CD4-positive, alpha-beta T cell (primary cell): Measurements from ENCODE around the gene TAOK3. TPM values are rescaled to one million over a fixed set of nuclear protein-coding genes. Genes with fewer than 3 reads are reported as not detected.

ENCODE experiments used
- ATAC-seq: fragments of 200-7000 bp; cut with Tn5 transposase; one replicate; pipeline ENCODE4 v1.10.0; 2022; ENCODE audit warnings: mild to moderate bottlenecking; ENCODE audit not compliant: poor library complexity
- CTCF ChIA-PET: fragments of 350-600 bp; sonication (Branson Sonifier 250); formaldehyde crosslinking; loops from one replicate; lab custom pipeline; 2021; ENCODE audit warnings: antibody characterized with exemption, inconsistent platforms; lab: Charles Lee
- POLR2A ChIA-PET: fragments of 350-600 bp; sonication (Branson Sonifier 250); formaldehyde crosslinking; loops from one replicate; lab custom pipeline; 2021; ENCODE audit warnings: antibody characterized with exemption, inconsistent platforms; lab: Charles Lee
- DNase-seq, 14 experiments: peaks; one replicate each; pipeline ENCODE4 v3.0.0-alpha.2; 2013 to 2020; ENCODE audit warnings: mixed read lengths in 2 of 14
- H3K27ac ChIP-seq, 2 donors: one replicate each; pipeline versions ENCODE4 v1.5.1 to v1.7.0; 2013; ENCODE audit warnings: low read length in 2 of 2, low read depth in 1 of 2, mild to moderate bottlenecking in 1 of 2
- H3K27me3 ChIP-seq, 2 experiments: 1 replicate in 1 of 2; 2 replicates in 1 of 2; pipeline versions ENCODE4 v1.6.1 to v1.7.0; 2013; ENCODE audit warnings: low read length in 2 of 2, control low read depth in 1 of 2, mild to moderate bottlenecking in 1 of 2, moderate library complexity in 1 of 2; ENCODE audit not compliant: insufficient read depth in 2 of 2, control insufficient read depth in 1 of 2
- H3K36me3 ChIP-seq: one replicate; pipeline ENCODE4 v1.6.1; 2013; ENCODE audit warnings: low read length, control low read depth; ENCODE audit not compliant: insufficient read depth
- H3K4me1 ChIP-seq: one replicate; pipeline ENCODE4 v1.6.1; 2013; ENCODE audit warnings: low read length, control low read depth; ENCODE audit not compliant: insufficient read depth
- H3K4me3 ChIP-seq: one replicate; pipeline ENCODE4 v1.5.1; 2013; ENCODE audit warnings: mild to moderate bottlenecking, low read length, moderate library complexity
- H3K9me3 ChIP-seq, 2 experiments: 1 replicate in 1 of 2; 2 replicates in 1 of 2; pipeline versions ENCODE4 v1.6.1 to v1.7.0; 2013; ENCODE audit warnings: low read length in 2 of 2, mild to moderate bottlenecking in 2 of 2, control low read depth in 1 of 2, moderate library complexity in 1 of 2; ENCODE audit not compliant: control insufficient read depth in 1 of 2, insufficient read depth in 1 of 2
- H3K27ac Mint-ChIP-seq: one replicate; pipeline ENCODE4 v1.8.0; 2020; ENCODE audit warnings: mixed read lengths
- H3K27me3 Mint-ChIP-seq: one replicate; pipeline ENCODE4 v1.8.0; 2021; ENCODE audit warnings: mixed read lengths
- H3K36me3 Mint-ChIP-seq: one replicate; pipeline ENCODE4 v1.8.0; 2021; ENCODE audit warnings: low read depth, mixed read lengths
- H3K4me1 Mint-ChIP-seq: one replicate; pipeline ENCODE4 v1.8.0; 2021; ENCODE audit warnings: low read depth, mixed read lengths
- H3K4me3 Mint-ChIP-seq: one replicate; pipeline ENCODE4 v1.8.0; 2020; ENCODE audit warnings: mild to moderate bottlenecking, mixed read lengths
- H3K9me3 Mint-ChIP-seq: one replicate; pipeline ENCODE4 v1.8.0; 2020; ENCODE audit warnings: mixed read lengths
- intact Hi-C, 2 experiments: fragments of 100-400 bp; cut with DNase I in 1 of 2; cut with micrococcal nuclease in 1 of 2; formaldehyde crosslinking; loops; one replicate each; pipeline versions ENCODE4 v1.15.1 to v1.9.0; 2023 to 2025; cut with DNase I, micrococcal nuclease
- total RNA-seq, 174 experiments: library from RNA in 2 of 174; stranded (reverse) in 2 of 174; gene quantifications; one replicate each; pipeline ENCODE4 v1.2.3 and lab custom pipeline; 2021 to 2026
- TF ChIP-seq, protein P1 (sequence below): fragments of 200-600 bp; IDR thresholded peaks from one replicate; pipeline ENCODE4 v1.8.0; 2022; ENCODE audit warnings: antibody characterized with exemption, mild to moderate bottlenecking

TAOK3 gene
- total RNA-seq, 2 experiments from 2014 or later: 53.5 to 56.6 TPM

DNA sequence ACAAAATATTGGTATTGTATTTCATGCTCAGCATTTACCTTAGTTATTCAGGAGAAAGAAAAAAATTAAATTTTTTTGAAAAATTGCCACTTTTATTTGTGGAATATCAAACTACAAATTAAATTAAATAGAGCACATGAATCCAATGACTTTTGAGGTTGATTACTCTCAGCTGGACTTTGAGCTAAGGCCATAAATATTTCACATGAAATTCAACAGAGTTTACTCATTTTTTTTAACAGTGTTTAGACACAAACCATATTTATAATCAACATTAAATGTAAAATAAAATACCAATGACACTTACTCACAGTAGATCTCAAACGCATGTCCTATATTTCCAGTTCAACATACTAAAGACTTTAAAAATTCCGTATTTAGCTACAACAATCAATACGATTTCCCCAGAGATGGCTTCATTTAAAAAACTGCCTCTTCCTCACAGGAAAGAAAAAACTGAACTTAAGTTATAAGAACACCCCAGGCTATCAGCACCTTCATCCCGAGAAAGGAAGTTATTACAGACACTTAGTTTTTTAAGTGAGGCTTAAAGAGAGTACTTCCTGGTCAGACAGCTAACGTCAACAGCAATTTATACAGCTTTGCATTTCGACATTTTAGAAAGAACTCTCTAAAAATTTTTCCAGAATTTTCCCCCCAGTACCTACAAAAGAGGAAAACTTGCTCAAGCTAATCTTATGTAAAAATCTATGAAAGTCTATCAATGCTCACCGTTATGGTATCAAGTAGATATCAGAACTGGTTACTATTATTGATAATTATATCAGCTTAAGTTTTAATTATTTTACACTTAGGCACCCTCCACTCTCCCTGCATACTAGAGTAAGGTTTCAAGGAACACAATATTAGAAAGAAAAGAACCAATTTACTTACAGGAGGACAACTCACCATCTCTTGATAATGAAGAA is 13.8 kb downstream of the TAOK3 start:
- H3K36me3 ChIP-seq: peaks cover 4% of the 10 kb centered on the region
- H3K4me3 ChIP-seq: peak overlapping the region; percentile 59
- peak; percentile 45 for ATAC-seq
- no peaks in the 10 kb centered on the region for H3K9me3 ChIP-seq
- DNase-seq: peak in 3 of 14 experiments; percentile 36 to 56 (median 42)
- TF ChIP-seq, protein P1, sequence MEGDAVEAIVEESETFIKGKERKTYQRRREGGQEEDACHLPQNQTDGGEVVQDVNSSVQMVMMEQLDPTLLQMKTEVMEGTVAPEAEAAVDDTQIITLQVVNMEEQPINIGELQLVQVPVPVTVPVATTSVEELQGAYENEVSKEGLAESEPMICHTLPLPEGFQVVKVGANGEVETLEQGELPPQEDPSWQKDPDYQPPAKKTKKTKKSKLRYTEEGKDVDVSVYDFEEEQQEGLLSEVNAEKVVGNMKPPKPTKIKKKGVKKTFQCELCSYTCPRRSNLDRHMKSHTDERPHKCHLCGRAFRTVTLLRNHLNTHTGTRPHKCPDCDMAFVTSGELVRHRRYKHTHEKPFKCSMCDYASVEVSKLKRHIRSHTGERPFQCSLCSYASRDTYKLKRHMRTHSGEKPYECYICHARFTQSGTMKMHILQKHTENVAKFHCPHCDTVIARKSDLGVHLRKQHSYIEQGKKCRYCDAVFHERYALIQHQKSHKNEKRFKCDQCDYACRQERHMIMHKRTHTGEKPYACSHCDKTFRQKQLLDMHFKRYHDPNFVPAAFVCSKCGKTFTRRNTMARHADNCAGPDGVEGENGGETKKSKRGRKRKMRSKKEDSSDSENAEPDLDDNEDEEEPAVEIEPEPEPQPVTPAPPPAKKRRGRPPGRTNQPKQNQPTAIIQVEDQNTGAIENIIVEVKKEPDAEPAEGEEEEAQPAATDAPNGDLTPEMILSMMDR: no peak
- ChIA-PET POLR2A (interaction anchor here (2.5 to 5.0 kb wide), 4 partner anchors 12 to 223 kb away, joined by 8 to 76 read pairs (median 30); partner anchors contain the start of genes PEBP1, SUDS3 and TAOK3), CTCF (interaction anchor here (0.8 to 3.8 kb wide), 6 partner anchors 11 to 217 kb away, joined by 3 to 39 read pairs (median 3); partner anchors contain the start of genes SUDS3 and TAOK3)
- H3K27ac ChIP-seq: peak overlapping the region; percentile 32 to 64
- intact Hi-C loops: no loop called here
- Mint-ChIP-seq H3K36me3 (peaks cover 13% of the 10 kb centered on the region), H3K27me3 (no peaks in the 10 kb centered on the region), H3K9me3 (peaks cover 2% of the 10 kb centered on the region), H3K27ac (peak overlapping the region; percentile 84), H3K4me3 (peak overlapping the region; percentile 94), H3K4me1 (peaks cover 52% of the 10 kb centered on the region)
- no peaks in the 10 kb centered on the region for H3K27me3 ChIP-seq
- peaks cover 15% of the 10 kb centered on the region for H3K4me1 ChIP-seq

DNA sequence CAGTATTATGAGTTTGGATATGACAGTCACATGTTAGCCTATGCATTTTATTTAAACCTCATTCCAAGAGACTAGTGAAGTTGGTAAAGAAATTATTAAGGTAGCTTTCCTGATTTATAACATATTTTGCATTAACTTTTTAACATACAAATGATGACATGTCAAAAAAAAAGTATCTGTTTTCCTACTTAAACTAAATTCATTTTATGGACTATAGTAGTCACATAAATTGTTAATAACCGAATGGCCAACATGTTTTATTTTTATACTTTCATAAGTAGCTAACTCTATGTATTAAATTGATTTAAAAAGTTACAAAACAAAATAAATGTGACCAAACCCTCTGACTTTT is 14.7 kb downstream of the TAOK3 start:
- POLR2A ChIA-PET: interaction anchor here (2.9 to 5.0 kb wide), 3 partner anchors 15 to 222 kb away, joined by 16 to 76 read pairs (median 43); partner anchors contain the start of genes PEBP1, SUDS3 and TAOK3
- intact Hi-C loops: no loop called here
- ATAC-seq (no peak), DNase-seq (no peak)
- H3K36me3 ChIP-seq: peaks cover 8% of the 10 kb centered on the region
- TF ChIP-seq, protein P1: no peak
- H3K4me1 ChIP-seq: peaks cover 15% of the 10 kb centered on the region
- H3K27me3 Mint-ChIP-seq: no peaks in the 10 kb centered on the region
- H3K27ac ChIP-seq: no peak overlapping the region
- H3K27ac Mint-ChIP-seq: peak overlapping the region; percentile 84
- peak overlapping the region; percentile 59 for H3K4me3 ChIP-seq
- H3K9me3 ChIP-seq: no peaks in the 10 kb centered on the region
- peaks cover 2% of the 10 kb centered on the region for H3K9me3 Mint-ChIP-seq
- CTCF ChIA-PET: interaction anchor here (0.8 to 3.8 kb wide), 6 partner anchors 10 to 216 kb away, joined by 3 to 39 read pairs (median 4); partner anchors contain the start of genes SUDS3 and TAOK3
- H3K27me3 ChIP-seq: no peaks in the 10 kb centered on the region
- peaks cover 15% of the 10 kb centered on the region for H3K36me3 Mint-ChIP-seq
- peaks cover 61% of the 10 kb centered on the region for H3K4me1 Mint-ChIP-seq
- H3K4me3 Mint-ChIP-seq: peak overlapping the region; percentile 94

DNA sequence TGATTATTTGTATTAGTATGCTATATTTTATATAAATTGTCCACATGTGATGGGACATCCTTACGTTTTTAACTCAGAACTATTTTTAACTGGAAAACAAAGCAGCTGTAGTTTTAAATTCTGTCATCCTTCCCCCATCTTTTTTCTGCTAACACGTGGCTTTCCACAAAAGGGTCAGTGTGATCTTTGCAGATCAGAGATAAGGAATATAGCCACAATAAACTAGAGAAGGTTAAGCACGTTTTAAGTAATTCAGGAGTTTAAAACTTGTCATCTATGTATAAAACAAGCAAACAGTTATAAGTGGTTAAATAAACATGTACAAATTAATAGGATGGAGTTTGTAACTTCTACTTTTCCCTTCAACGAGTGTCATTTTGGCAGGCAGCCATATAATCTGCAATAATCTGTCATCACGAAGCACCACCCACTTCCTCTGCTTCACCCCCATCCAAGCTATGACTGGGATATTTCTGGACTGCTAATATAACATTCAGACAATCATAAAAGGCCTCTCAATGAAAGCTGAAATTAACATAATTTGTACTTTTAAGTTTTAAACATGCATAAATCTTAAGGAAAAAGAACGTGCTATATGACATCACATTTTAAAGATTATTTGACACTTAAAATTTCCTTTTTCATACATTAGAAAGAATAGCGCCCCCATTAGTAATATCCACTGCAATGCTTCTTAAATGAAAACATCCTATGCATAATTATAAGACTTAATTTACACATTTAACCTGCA is 15.3 kb downstream of the TAOK3 start:
- H3K27ac Mint-ChIP-seq: peak overlapping the region; percentile 84
- ChIA-PET CTCF (interaction anchor here (0.9 to 1.8 kb wide), 6 partner anchors 10 to 20 kb away, joined by 3 to 14 read pairs (median 4); partner anchors contain the start of genes SUDS3 and TAOK3), POLR2A (interaction anchor here (0.8 to 5.0 kb wide), 4 partner anchors 16 to 1320 kb away, joined by 3 to 76 read pairs (median 30); partner anchors contain the start of genes PEBP1, SUDS3 and TAOK3)
- H3K9me3 Mint-ChIP-seq: peaks cover 2% of the 10 kb centered on the region
- H3K27me3 Mint-ChIP-seq: no peaks in the 10 kb centered on the region
- TF ChIP-seq, protein P1: no peak
- intact Hi-C loops: no loop called here
- peaks cover 8% of the 10 kb centered on the region for H3K36me3 ChIP-seq
- H3K27me3 ChIP-seq: no peaks in the 10 kb centered on the region
- H3K4me3 ChIP-seq: peak overlapping the region; percentile 6
- peaks cover 16% of the 10 kb centered on the region for H3K36me3 Mint-ChIP-seq
- H3K4me1 Mint-ChIP-seq: peaks cover 63% of the 10 kb centered on the region
- DNase-seq (peak in 9 of 14 experiments; percentile 7 to 86 (median 55)), ATAC-seq (peak; percentile 77)
- peak overlapping the region; percentile 74 for H3K4me3 Mint-ChIP-seq
- peaks cover 15% of the 10 kb centered on the region for H3K4me1 ChIP-seq
- no peaks in the 10 kb centered on the region for H3K9me3 ChIP-seq
- H3K27ac ChIP-seq: peak overlapping the region in 1 of 2 donors; percentile 70
